CD4-positive, alpha-beta T cell treated with Interleukin-1 beta for 1 hour (primary cell): Measurements from ENCODE around the gene ANKRD33B.
"Not testable (repeated sequence)": the region's sequence is repeated elsewhere in the genome, so short reads cannot be mapped to it uniquely, and the experiment has no call there.

Experiments used
- DNase-seq, 2 donors: peaks; one replicate each; pipeline ENCODE4 v3.0.0-alpha.2; 2020 to 2022

The ANKRD33B gene

GRCh38 chr5:10623305-10623910 lies 59.5 kb downstream of the ANKRD33B start:
- DNase-seq: no peak

GRCh38 chr5:10624206-10624605 lies 60.3 kb downstream of the ANKRD33B start:
- DNase-seq: no peak

GRCh38 chr5:10624679-10625078 lies 60.8 kb downstream of the ANKRD33B start:
- no peak for DNase-seq

- DNase-seq: no peak
These were observed 62.0 kb downstream of the ANKRD33B start for GRCh38 chr5:10625700-10626472.

GRCh38 chr5:10626473-10627013 lies 62.7 kb downstream of the ANKRD33B start:
- DNase-seq: no peak

GRCh38 chr5:10627160-10627701 lies 63.4 kb downstream of the ANKRD33B start:
- no peak for DNase-seq

GRCh38 chr5:10628601-10629000 lies 64.7 kb downstream of the ANKRD33B start:
- no peak for DNase-seq

- DNase-seq: no peak
These were observed 65.8 kb downstream of the ANKRD33B start for GRCh38 chr5:10629682-10630081.

GRCh38 chr5:10630126-10630525 lies 66.3 kb downstream of the ANKRD33B start:
- DNase-seq: no peak

- DNase-seq: peak in 1 of 2 donors; percentile 33
These were observed 66.9 kb downstream of the ANKRD33B start for GRCh38 chr5:10630744-10631143.

- no peak for DNase-seq
These were observed 67.6 kb downstream of the ANKRD33B start for GRCh38 chr5:10631316-10631996.

- peak; percentile 27 to 71 for DNase-seq
These were observed 68.4 kb downstream of the ANKRD33B start for GRCh38 chr5:10632110-10632761.

- DNase-seq: peak; percentile 39
These were observed 69.6 kb downstream of the ANKRD33B start for GRCh38 chr5:10633271-10634049.

- peak in 1 of 2 donors; percentile 33 for DNase-seq
These were observed 70.2 kb downstream of the ANKRD33B start for GRCh38 chr5:10634050-10634449.

GRCh38 chr5:10634562-10634961 lies 70.7 kb downstream of the ANKRD33B start:
- DNase-seq: no peak

GRCh38 chr5:10635257-10635866 lies 71.5 kb downstream of the ANKRD33B start:
- DNase-seq: peak; percentile 41 to 77

- DNase-seq: no peak
These were observed 72.0 kb downstream of the ANKRD33B start for GRCh38 chr5:10635867-10636350.

- no peak for DNase-seq
These were observed 72.7 kb downstream of the ANKRD33B start for GRCh38 chr5:10636363-10637142.

GRCh38 chr5:10637944-10638343 lies 74.1 kb downstream of the ANKRD33B start:
- no peak for DNase-seq

- not testable (repeated sequence) for DNase-seq
These were observed 74.9 kb downstream of the ANKRD33B start for GRCh38 chr5:10638723-10639122.
